HG02943 (cell line): ENCODE data around the gene ACAD11.
"Not testable (repeated sequence)": the region's sequence is repeated elsewhere in the genome, so short reads cannot be mapped to it uniquely, and the experiment has no call there.

ENCODE experiments used
- ATAC-seq: cut with Tn5 transposase; IDR thresholded peaks from one replicate; pipeline ENCODE4 v1.9.1; 2021; ENCODE audit warnings: mild to moderate bottlenecking, low read depth, moderate library complexity; ENCODE audit not compliant: unreplicated experiment

ACAD11 gene

GRCh38 chr3:132606620-132607019 lies 53.0 kb downstream of the ACAD11 start:
- not testable (repeated sequence) for ATAC-seq

DNA sequence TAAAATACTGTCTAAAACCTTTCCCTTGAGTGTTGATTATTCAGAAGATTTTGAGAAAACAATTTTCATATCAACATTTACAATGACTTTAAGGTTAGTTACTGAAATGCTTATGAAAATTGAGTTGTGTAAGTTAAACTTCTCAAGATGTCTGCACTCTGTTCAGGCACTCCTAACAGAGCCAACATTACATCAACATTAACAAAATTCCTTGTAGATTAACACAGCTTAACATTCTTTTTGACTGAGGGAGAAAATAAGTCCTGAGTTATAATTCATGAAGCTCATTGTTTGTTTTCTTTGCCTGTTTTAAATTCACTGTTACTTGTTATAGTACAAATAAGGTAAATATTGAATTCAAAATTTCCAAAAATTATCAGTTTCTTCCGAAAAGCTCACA lies 53.5 kb downstream of the ACAD11 start:
- no peak for ATAC-seq

DNA sequence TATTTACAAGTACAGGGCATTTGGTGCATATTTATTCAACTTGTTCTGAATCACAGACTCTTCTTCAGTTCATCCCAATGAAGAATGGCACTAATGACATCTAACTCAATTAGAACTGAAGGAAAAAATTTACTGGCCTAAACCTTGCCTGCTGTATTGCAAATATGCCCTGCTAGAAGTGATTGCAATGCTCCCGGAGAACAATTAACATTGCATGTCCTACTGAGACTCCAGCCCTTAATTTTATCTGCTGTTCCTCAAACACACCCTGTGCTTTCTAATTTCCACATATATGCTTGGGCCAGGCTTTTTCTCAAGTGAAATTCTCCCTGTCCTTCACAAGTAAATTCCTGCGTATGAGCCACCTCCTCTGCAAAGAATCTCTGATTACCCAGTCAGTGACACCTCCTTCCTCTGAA lies 54.2 kb downstream of the ACAD11 start:
- no peak for ATAC-seq

DNA sequence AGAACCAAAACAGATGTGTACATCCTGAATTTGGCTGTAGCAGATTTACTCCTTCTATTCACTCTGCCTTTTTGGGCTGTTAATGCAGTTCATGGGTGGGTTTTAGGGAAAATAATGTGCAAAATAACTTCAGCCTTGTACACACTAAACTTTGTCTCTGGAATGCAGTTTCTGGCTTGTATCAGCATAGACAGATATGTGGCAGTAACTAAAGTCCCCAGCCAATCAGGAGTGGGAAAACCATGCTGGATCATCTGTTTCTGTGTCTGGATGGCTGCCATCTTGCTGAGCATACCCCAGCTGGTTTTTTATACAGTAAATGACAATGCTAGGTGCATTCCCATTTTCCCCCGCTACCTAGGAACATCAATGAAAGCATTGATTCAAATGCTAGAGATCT lies 59.0 kb downstream of the ACAD11 start:
- not testable (repeated sequence) for ATAC-seq

DNA sequence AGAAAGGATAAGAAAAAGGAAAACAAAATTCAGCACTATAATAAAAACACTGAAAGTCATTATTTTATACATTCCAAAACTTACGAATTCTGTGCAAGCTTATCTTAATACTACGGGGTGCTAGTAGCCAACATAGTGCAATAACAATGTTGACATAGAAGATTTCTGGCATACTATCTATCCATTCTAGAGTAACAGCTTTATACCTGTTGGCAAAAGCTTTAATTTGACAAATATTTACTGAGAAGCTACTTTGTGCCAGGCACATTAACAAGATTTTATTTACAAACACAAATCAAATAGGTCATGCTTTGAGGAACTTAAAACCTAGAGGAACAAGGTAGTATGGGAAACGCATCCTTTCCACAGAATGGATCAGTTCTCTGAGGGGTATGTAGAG lies 61.4 kb downstream of the ACAD11 start:
- no peak for ATAC-seq

- ATAC-seq = no peak
Measured at GRCh38 chr3:132597660-132598059, 61.9 kb downstream of the ACAD11 start.

GRCh38 chr3:132596816-132597433 lies 62.7 kb downstream of the ACAD11 start, which contains the start of gene ACKR4:
Gene ACKR4, plus strand, starts transcription at chr3:132597270. Its CDS starts 3,128 bp downstream, at chr3:132600398.
- no peak for ATAC-seq

DNA sequence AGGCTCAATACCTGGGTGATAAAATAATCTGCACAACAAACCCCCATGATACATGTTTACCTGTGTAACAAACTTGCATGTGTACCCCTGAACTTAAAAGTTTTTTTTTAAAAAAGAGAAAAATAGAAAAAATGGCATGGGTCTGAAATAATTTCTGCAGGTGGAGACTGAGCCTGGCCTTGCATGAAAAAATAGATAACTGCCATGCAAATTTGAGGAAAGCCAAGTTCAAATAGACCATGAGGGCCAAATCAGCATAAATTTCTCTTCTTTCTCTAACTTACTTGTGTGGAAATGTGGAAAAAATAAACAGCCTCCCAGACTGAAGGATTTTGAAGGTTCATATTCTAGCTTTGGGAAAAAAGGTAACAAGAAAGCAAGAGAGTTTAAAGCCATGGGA lies 63.3 kb downstream of the ACAD11 start:
- no peak for ATAC-seq

DNA sequence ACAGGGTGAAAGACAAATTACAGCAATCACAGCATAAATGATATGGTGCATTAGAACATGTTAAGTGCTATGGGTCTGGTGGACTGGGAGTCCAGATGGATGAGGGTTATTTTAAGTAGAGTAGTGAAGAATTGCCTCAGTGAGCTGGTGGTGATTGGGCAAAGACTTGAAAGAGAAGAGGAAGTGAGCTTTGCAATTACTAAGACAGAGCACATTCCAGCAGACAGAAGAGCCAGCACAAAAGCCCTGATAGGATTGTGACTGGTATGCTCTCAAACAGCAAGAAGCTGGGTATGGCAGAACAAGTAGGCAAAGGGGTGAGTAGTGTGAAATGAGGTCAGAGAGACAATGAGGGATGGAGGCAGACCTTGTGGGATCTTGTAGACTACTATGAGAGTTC lies 64.6 kb downstream of the ACAD11 start:
- no peak for ATAC-seq

DNA sequence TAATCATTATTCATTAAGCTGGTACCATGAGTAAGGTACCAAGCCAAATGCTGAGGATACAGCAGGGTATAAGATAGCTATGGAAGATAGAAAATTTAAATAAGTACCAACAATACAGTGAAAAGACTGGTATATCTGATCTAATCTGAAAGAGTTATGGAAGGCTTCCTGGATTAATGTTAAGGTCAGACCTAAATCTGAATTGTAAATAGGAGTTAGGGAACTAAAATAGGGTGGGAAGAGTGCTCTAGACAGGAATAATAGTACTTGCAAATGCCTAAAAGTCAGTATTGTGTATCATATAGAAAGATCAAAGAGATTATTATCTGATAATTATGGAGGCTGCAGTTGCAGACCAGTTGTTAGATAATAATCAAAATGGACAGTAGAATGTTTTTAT lies 65.1 kb downstream of the ACAD11 start:
- no peak for ATAC-seq

GRCh38 chr3:132593947-132594323 lies 65.7 kb downstream of the ACAD11 start:
- ATAC-seq = no peak

- no peak for ATAC-seq
Measured at GRCh38 chr3:132593241-132593946, 66.2 kb downstream of the ACAD11 start.

- no peak for ATAC-seq
Measured at GRCh38 chr3:132592216-132592615, 67.4 kb downstream of the ACAD11 start.

DNA sequence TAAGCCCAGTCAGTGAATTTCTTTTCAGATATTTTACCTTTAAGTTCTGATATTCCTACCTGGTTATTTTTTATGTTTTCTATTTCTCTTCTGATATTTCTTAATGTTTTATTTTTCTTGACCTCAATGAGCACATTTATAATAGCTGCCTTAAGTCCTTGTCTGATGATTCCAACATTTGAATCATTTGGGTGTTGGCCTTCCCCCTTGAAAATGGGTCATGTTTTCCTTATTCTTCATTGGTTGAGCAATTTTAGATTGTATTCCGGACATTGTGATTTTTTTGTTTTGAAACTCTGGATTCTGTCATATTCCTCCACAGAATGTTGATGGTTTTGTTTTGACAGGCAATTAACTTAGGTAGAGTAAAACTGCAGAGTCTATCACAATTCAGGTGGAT lies 72.2 kb downstream of the ACAD11 start:
- ATAC-seq = no peak

- ATAC-seq = no peak
Measured at GRCh38 chr3:132573797-132574211, 85.8 kb downstream of the ACAD11 start.

DNA sequence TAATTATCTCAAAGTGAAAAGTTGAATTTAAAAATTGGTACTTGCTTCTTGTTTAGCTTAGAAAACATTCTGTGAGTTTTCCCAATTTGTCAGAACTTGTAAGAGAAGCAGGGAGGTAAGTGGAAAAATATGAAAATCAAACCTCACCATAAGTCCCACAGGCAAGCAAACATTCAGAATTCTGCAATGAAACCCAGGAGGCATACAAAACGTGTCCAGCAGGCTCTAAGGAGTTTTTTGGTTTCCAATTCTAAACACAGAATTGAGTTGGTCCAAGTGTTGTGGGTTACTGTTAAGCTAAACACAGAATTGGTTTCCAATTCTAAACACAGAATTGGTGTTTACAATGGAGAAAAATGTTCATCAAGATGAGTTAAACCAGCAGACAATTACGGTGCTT lies 89.6 kb downstream of the ACAD11 start:
- ATAC-seq = no peak

DNA sequence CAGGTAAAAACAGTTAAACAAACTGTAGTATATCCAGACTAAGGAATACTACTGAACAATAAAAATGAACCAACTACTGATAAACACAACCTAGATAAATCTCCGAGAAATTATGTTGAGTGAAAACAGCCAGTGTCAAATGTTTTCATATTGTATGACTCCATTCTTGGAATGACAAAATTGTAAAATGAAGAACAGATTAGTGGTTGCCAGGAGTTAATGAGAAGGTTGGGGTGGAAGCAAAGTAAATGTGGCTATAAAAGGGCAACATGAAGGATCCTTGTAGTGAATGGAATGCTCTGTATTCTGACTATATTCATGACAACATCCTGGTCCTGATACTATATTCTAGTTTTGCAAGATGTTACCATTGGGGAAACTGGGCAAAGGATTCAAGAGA lies 90.0 kb downstream of the ACAD11 start:
- no peak for ATAC-seq

DNA sequence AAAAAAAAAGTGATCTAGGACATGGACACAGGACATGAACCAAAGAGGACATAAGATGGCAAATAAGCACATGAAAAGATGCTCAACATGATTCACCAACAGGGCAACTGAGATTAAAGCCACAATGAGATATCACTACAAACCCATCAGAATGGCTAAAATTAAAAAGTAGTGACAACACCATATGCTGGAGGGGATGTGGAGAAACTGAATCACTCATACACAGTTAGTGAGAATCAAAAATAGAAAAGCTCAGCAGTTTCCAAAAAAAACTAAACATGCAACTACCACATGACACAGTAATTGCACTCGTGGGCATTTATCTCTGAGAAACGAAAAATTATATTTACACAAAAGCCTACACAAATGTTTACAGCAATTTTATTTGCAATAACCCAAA lies 90.5 kb downstream of the ACAD11 start:
- no peak for ATAC-seq

GRCh38 chr3:132568422-132568821 lies 91.2 kb downstream of the ACAD11 start:
- ATAC-seq = no peak

DNA sequence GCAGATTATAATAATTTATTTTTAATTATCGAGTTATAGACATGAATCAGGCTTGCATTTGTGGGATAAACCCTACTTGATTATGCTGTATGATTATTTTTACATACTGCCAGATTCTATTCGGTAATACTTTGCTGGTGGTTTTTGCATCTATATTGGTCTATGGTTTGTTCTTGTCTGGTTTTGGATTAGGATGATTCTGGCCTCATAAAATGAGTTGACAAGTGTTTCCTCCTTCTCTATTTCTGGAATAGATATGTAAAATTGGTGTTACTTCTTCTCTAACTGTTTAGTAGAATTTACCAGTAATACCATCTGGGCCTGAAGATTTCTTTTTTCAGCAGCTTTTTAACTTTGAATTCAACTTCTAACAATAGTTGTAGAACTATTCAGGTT lies 95.5 kb downstream of the ACAD11 start:
- ATAC-seq = no peak

GRCh38 chr3:132563420-132564069 lies 96.1 kb downstream of the ACAD11 start:
- no peak for ATAC-seq

DNA sequence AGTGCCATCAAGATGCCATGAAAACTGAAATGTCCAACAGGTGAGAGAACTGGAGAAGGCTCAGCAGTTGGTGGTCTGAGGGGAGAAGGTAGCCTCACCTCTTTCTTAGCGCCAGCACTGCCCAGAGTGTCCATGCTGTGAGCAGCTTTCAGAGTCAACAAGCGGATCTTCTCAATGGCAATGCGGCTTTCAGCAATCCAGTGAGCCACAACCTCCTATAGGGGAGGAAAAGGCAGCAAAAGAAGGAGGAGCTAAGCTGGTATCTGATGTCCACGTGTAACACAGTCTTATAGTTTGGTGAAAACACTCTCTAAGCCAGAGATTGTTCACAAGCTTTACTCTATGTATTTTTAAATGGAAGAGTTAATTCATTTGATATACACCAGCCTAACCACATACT lies 98.6 kb downstream of the ACAD11 start:
- no peak for ATAC-seq
